HG03439 (cell line): ENCODE data around the gene ZNF502.

ENCODE experiments used
- ATAC-seq: cut with Tn5 transposase; IDR thresholded peaks from one replicate; pipeline ENCODE4 v1.9.1; 2021; ENCODE audit warnings: mild to moderate bottlenecking, moderate library complexity; ENCODE audit not compliant: unreplicated experiment

ZNF502 gene

DNA sequence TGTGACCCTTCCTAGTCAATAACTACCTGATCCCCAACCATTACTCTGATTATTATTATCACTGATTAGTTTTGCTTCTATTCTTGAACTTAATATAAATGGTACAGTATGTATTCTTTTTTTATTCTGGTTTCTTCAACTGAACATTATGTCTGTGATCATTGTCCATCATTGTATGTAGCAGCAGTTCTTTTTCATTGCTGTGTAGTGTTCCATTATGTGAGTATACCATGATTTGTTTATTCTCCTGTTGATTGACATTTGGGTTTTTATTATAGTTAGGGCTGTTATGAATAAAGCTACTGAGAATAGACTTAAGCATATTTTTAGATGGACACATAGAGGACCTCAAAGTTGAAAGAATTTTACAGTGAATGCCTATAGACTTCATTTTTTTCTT, 51.8 kb downstream of the ZNF502 start:
- no peak for ATAC-seq

- no peak for ATAC-seq
Observed at GRCh38 chr3:44771424-44772098, 59.1 kb downstream of the ZNF502 start.

- ATAC-seq = no peak
Observed at GRCh38 chr3:44772099-44772442, 59.6 kb downstream of the ZNF502 start.
